WI38 (cell line): ENCODE data around the gene DCLK3.

Source experiments
- H3K4me3 ChIP-seq: 2 replicates; pipeline ENCODE4 v1.5.1; 2011; ENCODE audit warnings: low read depth, mild to moderate bottlenecking, control low read depth, low read length
- TF ChIP-seq, protein P1 (sequence below): IDR thresholded peaks from 2 replicates; pipeline ENCODE4 v1.5.1; 2012; ENCODE audit warnings: low read depth, mild to moderate bottlenecking, control low read depth, low read length

The DCLK3 gene

DNA sequence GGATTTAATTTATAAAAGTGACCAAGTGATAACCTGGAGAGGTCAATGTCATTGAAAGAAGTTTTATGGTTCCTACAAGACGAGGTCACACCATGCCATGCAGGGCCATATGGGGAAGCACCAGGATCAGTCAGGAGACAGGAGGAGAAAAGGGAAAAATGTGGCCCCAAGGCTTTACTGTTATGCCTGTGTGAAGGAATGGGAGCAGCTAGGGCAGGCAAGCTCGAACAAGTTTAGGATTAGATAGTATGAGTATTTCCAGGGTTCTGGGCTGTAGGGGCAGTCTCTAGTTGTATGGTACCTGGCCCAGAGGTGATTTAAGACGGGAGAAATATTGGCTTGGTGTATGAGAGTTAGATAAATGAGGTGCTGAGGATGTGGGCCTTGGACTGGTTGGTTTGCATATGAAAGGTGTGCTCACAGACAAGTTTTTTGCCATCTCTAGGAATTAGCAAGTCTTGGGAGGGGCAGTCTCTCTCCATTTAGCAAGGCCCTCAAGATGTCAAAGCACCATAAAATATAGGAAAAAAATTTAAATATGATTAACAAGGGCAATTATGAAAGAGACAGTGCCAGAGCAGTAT is 36.3 kb upstream of the DCLK3 start:
- TF ChIP-seq, protein P1, sequence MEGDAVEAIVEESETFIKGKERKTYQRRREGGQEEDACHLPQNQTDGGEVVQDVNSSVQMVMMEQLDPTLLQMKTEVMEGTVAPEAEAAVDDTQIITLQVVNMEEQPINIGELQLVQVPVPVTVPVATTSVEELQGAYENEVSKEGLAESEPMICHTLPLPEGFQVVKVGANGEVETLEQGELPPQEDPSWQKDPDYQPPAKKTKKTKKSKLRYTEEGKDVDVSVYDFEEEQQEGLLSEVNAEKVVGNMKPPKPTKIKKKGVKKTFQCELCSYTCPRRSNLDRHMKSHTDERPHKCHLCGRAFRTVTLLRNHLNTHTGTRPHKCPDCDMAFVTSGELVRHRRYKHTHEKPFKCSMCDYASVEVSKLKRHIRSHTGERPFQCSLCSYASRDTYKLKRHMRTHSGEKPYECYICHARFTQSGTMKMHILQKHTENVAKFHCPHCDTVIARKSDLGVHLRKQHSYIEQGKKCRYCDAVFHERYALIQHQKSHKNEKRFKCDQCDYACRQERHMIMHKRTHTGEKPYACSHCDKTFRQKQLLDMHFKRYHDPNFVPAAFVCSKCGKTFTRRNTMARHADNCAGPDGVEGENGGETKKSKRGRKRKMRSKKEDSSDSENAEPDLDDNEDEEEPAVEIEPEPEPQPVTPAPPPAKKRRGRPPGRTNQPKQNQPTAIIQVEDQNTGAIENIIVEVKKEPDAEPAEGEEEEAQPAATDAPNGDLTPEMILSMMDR, result no peak
- no peak overlapping the region for H3K4me3 ChIP-seq

DNA sequence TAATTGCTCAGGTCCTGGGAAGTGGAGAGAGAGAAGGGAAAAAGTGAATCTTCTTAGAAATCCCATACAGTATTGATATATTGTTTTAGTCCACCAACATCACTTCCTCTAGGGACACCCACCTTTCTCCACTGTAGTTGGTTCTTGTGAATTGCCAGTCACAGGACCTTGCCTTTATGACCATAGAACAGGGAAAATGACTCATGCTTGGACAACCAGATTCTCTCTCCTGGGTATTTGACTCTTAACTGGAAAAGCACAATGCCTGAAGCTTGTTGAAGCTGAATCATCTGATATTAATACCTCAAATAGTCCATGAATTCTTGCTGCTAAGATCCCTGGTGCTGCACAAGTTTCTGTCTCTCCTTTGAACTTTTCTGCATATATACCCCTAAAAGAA is 32.5 kb upstream of the DCLK3 start:
- TF ChIP-seq, protein P1, result no peak
- no peak overlapping the region for H3K4me3 ChIP-seq

DNA sequence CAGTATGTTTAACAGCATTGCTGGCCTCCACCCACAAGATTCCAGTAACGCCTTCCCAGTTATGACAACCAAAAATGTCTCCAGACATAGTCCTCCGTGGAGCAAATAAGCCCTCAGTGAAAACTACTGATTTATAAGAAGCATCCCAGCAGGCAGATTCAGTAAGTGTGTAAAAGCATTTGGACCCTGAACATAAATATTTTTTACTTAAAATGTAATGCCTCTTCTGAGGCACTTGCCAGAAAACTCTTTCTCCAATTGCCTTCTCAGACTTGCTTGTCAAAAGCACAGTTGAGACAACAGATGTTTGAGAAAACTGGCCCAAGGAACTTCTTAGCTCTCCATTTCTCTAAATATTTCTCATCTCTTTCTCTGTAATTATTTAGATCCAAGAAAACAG is 31.8 kb upstream of the DCLK3 start:
- TF ChIP-seq, protein P1, result no peak
- H3K4me3 ChIP-seq, result no peak overlapping the region

DNA sequence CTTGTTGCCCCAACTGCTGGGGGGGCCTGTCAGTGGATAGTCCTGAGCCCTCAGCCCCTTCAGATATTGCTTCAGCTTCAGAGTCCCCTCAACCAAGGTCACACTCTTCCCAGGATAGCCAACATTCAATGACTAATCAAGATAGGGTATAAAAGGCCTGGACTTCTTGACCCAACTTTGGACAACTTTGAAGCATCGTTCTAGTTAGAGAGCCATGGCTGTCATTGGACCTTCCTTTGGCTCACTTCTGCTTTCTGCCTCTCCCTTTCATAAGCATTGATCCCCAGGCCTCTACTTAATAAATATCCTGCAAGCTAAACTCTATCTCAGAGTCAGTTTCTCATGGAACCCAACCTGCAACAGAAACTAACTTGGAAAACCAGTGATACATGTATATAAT is 31.3 kb upstream of the DCLK3 start:
- TF ChIP-seq, protein P1, result no peak
- no peak overlapping the region for H3K4me3 ChIP-seq

DNA sequence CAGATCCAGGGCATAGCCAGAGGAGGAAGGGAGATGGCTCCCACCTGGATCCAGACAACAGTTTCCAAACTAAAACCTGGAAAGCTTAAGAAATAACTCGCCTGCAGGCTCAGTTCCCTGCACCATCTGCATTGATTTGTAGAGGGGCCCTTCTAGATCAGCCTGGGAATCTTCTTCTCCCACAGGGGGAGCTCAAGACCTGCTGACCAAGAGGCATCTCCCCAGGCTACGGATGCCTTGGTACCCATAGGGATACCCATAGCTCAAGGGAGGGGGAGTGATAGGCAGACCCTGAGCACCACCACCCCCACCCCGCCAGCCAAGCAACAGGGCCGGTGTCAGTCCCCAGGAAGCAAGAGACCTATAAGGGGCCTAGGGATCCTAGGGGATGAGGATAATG is 28.0 kb upstream of the DCLK3 start:
- H3K4me3 ChIP-seq, result no peak overlapping the region
- TF ChIP-seq, protein P1, result peak; percentile 36; the same call in 1 of the 2 replicates

DNA sequence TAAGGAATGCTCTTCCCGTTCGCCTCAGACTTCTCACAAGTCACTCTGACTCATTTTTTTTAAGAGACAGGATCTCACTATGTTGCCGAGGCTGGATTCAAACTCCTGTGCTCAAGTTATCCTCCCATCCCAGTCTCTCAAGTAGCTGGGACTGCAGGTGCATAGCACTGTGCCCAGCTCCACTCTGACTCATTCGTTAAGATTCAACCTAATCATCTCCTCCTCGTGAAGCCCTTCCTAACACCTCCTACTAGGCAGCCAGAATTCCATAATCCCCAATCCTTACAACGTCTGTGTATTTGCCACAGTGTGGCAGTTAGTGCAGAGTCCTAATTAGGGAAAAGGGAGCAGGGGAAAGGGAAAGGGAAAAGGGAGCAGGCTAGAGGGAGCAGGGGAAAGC is 26.4 kb upstream of the DCLK3 start:
- TF ChIP-seq, protein P1, result no peak

DNA sequence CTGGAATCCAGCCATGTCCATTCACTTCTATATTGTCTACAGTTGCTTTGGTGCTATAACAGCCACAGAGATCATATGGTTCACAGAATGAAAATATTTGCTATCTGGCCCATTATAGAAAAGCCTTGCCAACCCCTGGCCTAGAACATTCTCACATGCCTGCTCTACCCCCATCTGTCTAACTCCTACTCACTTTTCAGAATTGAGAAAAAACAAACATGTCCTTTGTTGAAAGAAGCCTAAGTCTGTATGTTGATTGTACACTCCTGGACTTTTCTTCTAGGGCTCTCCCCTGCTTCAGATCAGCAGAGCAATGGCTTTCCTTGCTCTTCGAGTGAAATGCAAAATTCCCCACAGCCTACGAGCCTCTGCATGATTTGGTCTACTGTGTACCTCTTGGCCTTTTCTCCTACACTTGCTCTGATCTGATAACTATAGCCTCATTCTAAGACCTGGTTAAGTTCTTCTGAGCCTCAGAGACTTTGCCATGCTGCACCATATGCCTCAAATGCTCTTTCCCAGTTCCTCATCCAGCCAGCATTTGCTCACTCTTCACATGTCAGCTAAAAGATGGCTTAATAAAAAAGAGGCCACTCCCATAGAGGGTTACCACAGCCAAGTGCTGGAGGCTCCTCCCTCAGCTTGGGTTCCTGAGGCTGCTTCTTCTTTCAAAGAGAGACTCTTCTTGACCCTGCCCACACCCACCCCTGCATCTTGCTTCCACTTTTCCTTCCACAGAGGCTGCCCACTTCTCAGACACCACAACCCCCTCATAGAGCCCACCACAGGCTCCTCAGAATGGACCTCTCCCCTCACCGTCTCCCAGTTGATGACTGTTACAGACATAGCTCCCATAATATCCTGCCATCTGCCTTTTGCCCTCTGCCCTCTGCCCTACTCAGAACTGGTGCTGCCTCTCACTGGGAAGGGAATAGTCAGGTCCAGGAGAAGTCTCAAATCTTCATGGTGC is 22.9 kb upstream of the DCLK3 start:
- TF ChIP-seq, protein P1, result no peak
- no peak overlapping the region for H3K4me3 ChIP-seq

More for the DNA sequence above, 26.4 kb upstream of the DCLK3 start:
- H3K4me3 ChIP-seq, result no peak overlapping the region
